Measurements from ENCODE around the gene NTSR2.

The NTSR2 gene

GRCh38 chr2:11710632-11711353 is 40.8 kb upstream of the NTSR2 start:
- Histone ChIP-seq H3K79me2 (ENCODE audit: control insufficient read depth, insufficient read depth, low read length) (no peaks in the 10 kb centered on the region), H3K36me3 (ENCODE audit: control insufficient read depth, insufficient read depth, low read length) (no peaks in the 10 kb centered on the region), H3K27me3 (ENCODE audit: insufficient read depth, low read length, poor library complexity) (no peaks in the 10 kb centered on the region), H3K27ac (ENCODE audit: low read depth, low read length) (no peak overlapping the region), H4K8ac (ENCODE audit: low read depth, low read length) (no peak overlapping the region), H2AK5ac (ENCODE audit: low read length) (no peak overlapping the region), H3K4me2 (ENCODE audit: low read length) (no peak overlapping the region), H4K5ac (ENCODE audit: low read length) (no peak overlapping the region), H2BK15ac (replicated peaks; ENCODE audit: low read depth) (no peak overlapping the region), H2BK120ac (ENCODE audit: low read depth, low read length) (no peak overlapping the region), H3K4me1 (ENCODE audit: control insufficient read depth, low read depth, low read length) (peaks cover 2% of the 10 kb centered on the region), H3K23ac (ENCODE audit: low read length) (no peak overlapping the region), H3K4ac (ENCODE audit: low read depth, low read length) (no peak overlapping the region), H3K56ac (ENCODE audit: low read length) (no peak overlapping the region), H3K4me3 (ENCODE audit: low read length) (no peak overlapping the region), H3K18ac (ENCODE audit: low read length) (no peak overlapping the region), H3K79me1 (ENCODE audit: low read length) (no peaks in the 10 kb centered on the region), H2BK5ac (ENCODE audit: low read length) (no peak overlapping the region), H3K9ac (ENCODE audit: low read length) (no peak overlapping the region)
- no CpG with 5 or more reads among the region's 3 CpGs for WGBS (ENCODE audit: extremely low coverage, insufficient coverage, low lambda C conversion rate)
- DNase-seq, result no peak

- Histone ChIP-seq H3K18ac (ENCODE audit: low read length) (no peak overlapping the region), H3K9ac (ENCODE audit: low read length) (no peak overlapping the region), H3K4ac (ENCODE audit: low read depth, low read length) (no peak overlapping the region), H3K27me3 (ENCODE audit: insufficient read depth, low read length, poor library complexity) (no peaks in the 10 kb centered on the region), H4K8ac (ENCODE audit: low read depth, low read length) (no peak overlapping the region), H3K79me2 (ENCODE audit: control insufficient read depth, insufficient read depth, low read length) (no peaks in the 10 kb centered on the region), H3K27ac (ENCODE audit: low read depth, low read length) (no peak overlapping the region), H3K4me1 (ENCODE audit: control insufficient read depth, low read depth, low read length) (peaks cover 2% of the 10 kb centered on the region), H2BK15ac (replicated peaks; ENCODE audit: low read depth) (no peak overlapping the region), H3K36me3 (ENCODE audit: control insufficient read depth, insufficient read depth, low read length) (no peaks in the 10 kb centered on the region), H3K4me3 (ENCODE audit: low read length) (no peak overlapping the region), H3K56ac (ENCODE audit: low read length) (no peak overlapping the region), H2BK5ac (ENCODE audit: low read length) (no peak overlapping the region), H3K23ac (ENCODE audit: low read length) (no peak overlapping the region), H2BK120ac (ENCODE audit: low read depth, low read length) (no peak overlapping the region), H3K79me1 (ENCODE audit: low read length) (no peaks in the 10 kb centered on the region), H4K5ac (ENCODE audit: low read length) (no peak overlapping the region), H2AK5ac (ENCODE audit: low read length) (no peak overlapping the region), H3K4me2 (ENCODE audit: low read length) (no peak overlapping the region)
- WGBS (ENCODE audit: extremely low coverage, insufficient coverage, low lambda C conversion rate), result no CpG with 5 or more reads among the region's 3 CpGs
- no peak for DNase-seq
These were observed 40.2 kb upstream of the NTSR2 start for GRCh38 chr2:11710210-11710609.

- Histone ChIP-seq H3K36me3 (ENCODE audit: control insufficient read depth, insufficient read depth, low read length) (no peaks in the 10 kb centered on the region), H3K4me2 (ENCODE audit: low read length) (no peak overlapping the region), H2AK5ac (ENCODE audit: low read length) (no peak overlapping the region), H2BK15ac (replicated peaks; ENCODE audit: low read depth) (no peak overlapping the region), H3K27me3 (ENCODE audit: insufficient read depth, low read length, poor library complexity) (no peaks in the 10 kb centered on the region), H2BK120ac (ENCODE audit: low read depth, low read length) (no peak overlapping the region), H3K79me2 (ENCODE audit: control insufficient read depth, insufficient read depth, low read length) (no peaks in the 10 kb centered on the region), H3K9ac (ENCODE audit: low read length) (no peak overlapping the region), H3K56ac (ENCODE audit: low read length) (no peak overlapping the region), H3K18ac (ENCODE audit: low read length) (no peak overlapping the region), H2BK5ac (ENCODE audit: low read length) (no peak overlapping the region), H3K4ac (ENCODE audit: low read depth, low read length) (no peak overlapping the region), H3K23ac (ENCODE audit: low read length) (no peak overlapping the region), H4K5ac (ENCODE audit: low read length) (no peak overlapping the region), H3K4me3 (ENCODE audit: low read length) (no peak overlapping the region), H3K27ac (ENCODE audit: low read depth, low read length) (no peak overlapping the region), H3K4me1 (ENCODE audit: control insufficient read depth, low read depth, low read length) (peaks cover 2% of the 10 kb centered on the region), H4K8ac (ENCODE audit: low read depth, low read length) (no peak overlapping the region), H3K79me1 (ENCODE audit: low read length) (no peaks in the 10 kb centered on the region)
- DNase-seq, result no peak
- no CpG with 5 or more reads among the region's 8 CpGs for WGBS (ENCODE audit: extremely low coverage, insufficient coverage, low lambda C conversion rate)
These were observed 39.3 kb upstream of the NTSR2 start for GRCh38 chr2:11709293-11709692.

- H3K36me3 ChIP-seq (ENCODE audit: control insufficient read depth, insufficient read depth, low read length), result no peaks in the 10 kb centered on the region
- no peak overlapping the region for H3K9ac ChIP-seq (ENCODE audit: low read length)
- no peaks in the 10 kb centered on the region for H3K27me3 ChIP-seq (ENCODE audit: insufficient read depth, low read length, poor library complexity)
- H3K79me1 ChIP-seq (ENCODE audit: low read length), result no peaks in the 10 kb centered on the region
- no peak overlapping the region for H2BK120ac ChIP-seq (ENCODE audit: low read depth, low read length)
- H3K56ac ChIP-seq (ENCODE audit: low read length), result no peak overlapping the region
- H3K4me3 ChIP-seq (ENCODE audit: low read length), result no peak overlapping the region
- H2BK15ac ChIP-seq (replicated peaks; ENCODE audit: low read depth), result no peak overlapping the region
- H3K4me2 ChIP-seq (ENCODE audit: low read length), result no peak overlapping the region
- H4K8ac ChIP-seq (ENCODE audit: low read depth, low read length), result no peak overlapping the region
- H3K4ac ChIP-seq (ENCODE audit: low read depth, low read length), result no peak overlapping the region
- no peak overlapping the region for H4K5ac ChIP-seq (ENCODE audit: low read length)
- peaks cover 2% of the 10 kb centered on the region for H3K4me1 ChIP-seq (ENCODE audit: control insufficient read depth, low read depth, low read length)
- H2AK5ac ChIP-seq (ENCODE audit: low read length), result no peak overlapping the region
- H2BK5ac ChIP-seq (ENCODE audit: low read length), result no peak overlapping the region
- no peak for DNase-seq
- H3K79me2 ChIP-seq (ENCODE audit: control insufficient read depth, insufficient read depth, low read length), result no peaks in the 10 kb centered on the region
- no CpG with 5 or more reads among the region's 3 CpGs for WGBS (ENCODE audit: extremely low coverage, insufficient coverage, low lambda C conversion rate)
- no peak overlapping the region for H3K27ac ChIP-seq (ENCODE audit: low read depth, low read length)
- no peak overlapping the region for H3K18ac ChIP-seq (ENCODE audit: low read length)
- H3K23ac ChIP-seq (ENCODE audit: low read length), result no peak overlapping the region
These were observed 38.1 kb upstream of the NTSR2 start for GRCh38 chr2:11708106-11708505.

DNA sequence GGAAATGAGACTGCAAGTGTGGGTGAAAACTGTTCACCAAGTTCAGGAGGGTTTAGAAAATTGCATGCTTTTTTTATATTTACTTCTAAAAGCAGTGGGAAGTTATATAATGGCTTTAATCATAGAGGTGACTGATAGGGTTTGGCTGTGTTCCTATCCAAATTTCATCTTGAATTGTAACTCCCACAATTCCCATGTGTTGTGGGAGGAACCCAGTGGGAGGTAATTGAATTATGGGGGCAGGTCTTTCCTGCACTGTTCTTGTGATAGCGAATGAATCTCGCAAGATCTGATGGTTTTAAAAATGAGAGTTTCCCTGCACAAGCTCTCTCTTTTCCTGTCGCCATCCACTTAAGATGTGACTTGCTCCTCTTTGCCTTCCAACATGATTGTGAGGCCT is 35.7 kb upstream of the NTSR2 start:
- Histone ChIP-seq H3K23ac (ENCODE audit: low read length) (no peak overlapping the region), H3K4me1 (ENCODE audit: control insufficient read depth, low read depth, low read length) (peaks cover 2% of the 10 kb centered on the region), H3K4me3 (ENCODE audit: low read length) (no peak overlapping the region), H3K9ac (ENCODE audit: low read length) (no peak overlapping the region), H3K4me2 (ENCODE audit: low read length) (no peak overlapping the region), H3K79me1 (ENCODE audit: low read length) (no peaks in the 10 kb centered on the region), H3K18ac (ENCODE audit: low read length) (no peak overlapping the region), H4K5ac (ENCODE audit: low read length) (no peak overlapping the region), H3K79me2 (ENCODE audit: control insufficient read depth, insufficient read depth, low read length) (no peaks in the 10 kb centered on the region), H3K56ac (ENCODE audit: low read length) (no peak overlapping the region), H4K8ac (ENCODE audit: low read depth, low read length) (no peak overlapping the region), H2AK5ac (ENCODE audit: low read length) (no peak overlapping the region), H3K4ac (ENCODE audit: low read depth, low read length) (no peak overlapping the region), H2BK5ac (ENCODE audit: low read length) (no peak overlapping the region), H3K36me3 (ENCODE audit: control insufficient read depth, insufficient read depth, low read length) (no peaks in the 10 kb centered on the region), H2BK15ac (replicated peaks; ENCODE audit: low read depth) (no peak overlapping the region), H3K27me3 (ENCODE audit: insufficient read depth, low read length, poor library complexity) (no peaks in the 10 kb centered on the region), H3K27ac (ENCODE audit: low read depth, low read length) (no peak overlapping the region), H2BK120ac (ENCODE audit: low read depth, low read length) (no peak overlapping the region)
- no CpG with 5 or more reads among the region's 3 CpGs for WGBS (ENCODE audit: extremely low coverage, insufficient coverage, low lambda C conversion rate)
- DNase-seq, result no peak

GRCh38 chr2:11705063-11705462 is 35.1 kb upstream of the NTSR2 start:
- no peak overlapping the region for H4K8ac ChIP-seq (ENCODE audit: low read depth, low read length)
- H2AK5ac ChIP-seq (ENCODE audit: low read length), result no peak overlapping the region
- no peaks in the 10 kb centered on the region for H3K79me1 ChIP-seq (ENCODE audit: low read length)
- H2BK15ac ChIP-seq (replicated peaks; ENCODE audit: low read depth), result no peak overlapping the region
- DNase-seq, result no peak
- no peak overlapping the region for H2BK5ac ChIP-seq (ENCODE audit: low read length)
- H3K4me2 ChIP-seq (ENCODE audit: low read length), result no peak overlapping the region
- no peak overlapping the region for H3K18ac ChIP-seq (ENCODE audit: low read length)
- H3K4ac ChIP-seq (ENCODE audit: low read depth, low read length), result no peak overlapping the region
- H2BK120ac ChIP-seq (ENCODE audit: low read depth, low read length), result no peak overlapping the region
- no peak overlapping the region for H3K23ac ChIP-seq (ENCODE audit: low read length)
- no CpG with 5 or more reads among the region's 4 CpGs for WGBS (ENCODE audit: extremely low coverage, insufficient coverage, low lambda C conversion rate)
- no peak overlapping the region for H3K9ac ChIP-seq (ENCODE audit: low read length)
- no peak overlapping the region for H4K5ac ChIP-seq (ENCODE audit: low read length)
- no peaks in the 10 kb centered on the region for H3K27me3 ChIP-seq (ENCODE audit: insufficient read depth, low read length, poor library complexity)
- H3K27ac ChIP-seq (ENCODE audit: low read depth, low read length), result no peak overlapping the region
- no peak overlapping the region for H3K56ac ChIP-seq (ENCODE audit: low read length)
- peaks cover 2% of the 10 kb centered on the region for H3K4me1 ChIP-seq (ENCODE audit: control insufficient read depth, low read depth, low read length)
- H3K79me2 ChIP-seq (ENCODE audit: control insufficient read depth, insufficient read depth, low read length), result no peaks in the 10 kb centered on the region
- H3K36me3 ChIP-seq (ENCODE audit: control insufficient read depth, insufficient read depth, low read length), result no peaks in the 10 kb centered on the region
- no peak overlapping the region for H3K4me3 ChIP-seq (ENCODE audit: low read length)
